Natural killer cell treated with Interleukin-12 subunit alpha and Interleukin-12 subunit beta and Interleukin-15 and Interleukin-18, amount 100 ng/mL, for 72 hours (primary cell): ENCODE results near the gene DCDC2. TPM values are rescaled to one million over a fixed set of nuclear protein-coding genes. Genes with fewer than 3 reads are reported as not detected.
"Not testable (repeated sequence)": the region's sequence is repeated elsewhere in the genome, so short reads cannot be mapped to it uniquely, and the experiment has no call there.

Experiments used
- ATAC-seq, 2 donors: fragments of 150-1000 bp; cut with Tn5 transposase in 1 of 2; sonication (Bioruptor Pico), chemical (Tn5 transposase) in 1 of 2; 2 replicates each; pipeline ENCODE4 v1.10.0; 2021
- DNase-seq: peaks from one replicate; pipeline ENCODE4 v3.0.0; 2022; ENCODE audit warnings: low spot score
- H3K27ac Mint-ChIP-seq, 2 donors: 1 replicate in 1 of 2; 2 replicates in 1 of 2; pipeline ENCODE4 v1.8.0; 2022; ENCODE audit warnings: mixed read lengths in 2 of 2, mild to moderate bottlenecking in 1 of 2, moderate library complexity in 1 of 2
- H3K27me3 Mint-ChIP-seq, 2 donors: 1 replicate in 1 of 2; 2 replicates in 1 of 2; pipeline ENCODE4 v1.8.0; 2022; ENCODE audit warnings: mixed read lengths in 2 of 2
- H3K36me3 Mint-ChIP-seq: one replicate; pipeline ENCODE4 v1.8.0; 2022; ENCODE audit warnings: mixed read lengths
- H3K4me1 Mint-ChIP-seq, 2 donors: 1 replicate in 1 of 2; 2 replicates in 1 of 2; pipeline ENCODE4 v1.8.0; 2022; ENCODE audit warnings: low read depth in 2 of 2, mixed read lengths in 2 of 2, mild to moderate bottlenecking in 1 of 2
- H3K4me3 Mint-ChIP-seq: one replicate; pipeline ENCODE4 v1.8.0; 2022; ENCODE audit warnings: mixed read lengths
- H3K9me3 Mint-ChIP-seq: 2 replicates; pipeline ENCODE4 v1.8.0; 2022; ENCODE audit warnings: mixed read lengths
- total RNA-seq, 2 donors: library from RNA; stranded (reverse); gene quantifications; one replicate each; pipeline ENCODE4 v1.2.3, GENCODE V29; 2022

The DCDC2 gene
- total RNA-seq, 2 donors from 2014 or later, result not detected

DNA sequence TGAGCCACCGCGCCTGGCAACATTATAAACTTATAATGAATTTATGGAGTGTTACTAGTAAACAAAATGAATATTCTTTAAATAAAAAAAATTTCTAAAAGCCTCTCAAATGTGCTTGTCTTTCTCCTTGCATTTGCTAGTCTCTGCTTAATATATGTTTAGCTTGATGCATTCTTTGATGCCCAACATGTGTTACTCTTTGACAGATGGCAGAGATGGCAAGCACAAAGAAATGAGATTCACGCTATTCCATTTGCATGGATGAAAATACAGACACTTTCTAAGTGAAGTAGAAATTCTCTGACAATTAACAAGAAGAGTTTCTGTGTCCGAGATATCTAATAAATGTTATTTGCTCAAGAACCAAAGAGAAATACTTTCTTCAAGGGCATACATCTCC is 30.1 kb downstream of the DCDC2 start:
- Mint-ChIP-seq H3K4me3 (no peak overlapping the region), H3K27ac (no peak overlapping the region)

GRCh38 chr6:24325978-24326377 is 31.9 kb downstream of the DCDC2 start:
- Mint-ChIP-seq H3K27ac (no peak overlapping the region), H3K4me3 (no peak overlapping the region), H3K36me3 (no peaks in the 10 kb centered on the region), H3K4me1 (no peaks in the 10 kb centered on the region), H3K9me3 (no peaks in the 10 kb centered on the region), H3K27me3 (peaks cover 25 to 26% of the 10 kb centered on the region in 2 donors)
- no peak for ATAC-seq
- DNase-seq, result no peak

More for the DNA sequence above, 30.1 kb downstream of the DCDC2 start:
- Mint-ChIP-seq H3K9me3 (no peaks in the 10 kb centered on the region), H3K4me1 (no peaks in the 10 kb centered on the region), H3K36me3 (no peaks in the 10 kb centered on the region), H3K27me3 (peaks cover 16 to 19% of the 10 kb centered on the region in 2 donors)
- ATAC-seq (no peak), DNase-seq (no peak)

DNA sequence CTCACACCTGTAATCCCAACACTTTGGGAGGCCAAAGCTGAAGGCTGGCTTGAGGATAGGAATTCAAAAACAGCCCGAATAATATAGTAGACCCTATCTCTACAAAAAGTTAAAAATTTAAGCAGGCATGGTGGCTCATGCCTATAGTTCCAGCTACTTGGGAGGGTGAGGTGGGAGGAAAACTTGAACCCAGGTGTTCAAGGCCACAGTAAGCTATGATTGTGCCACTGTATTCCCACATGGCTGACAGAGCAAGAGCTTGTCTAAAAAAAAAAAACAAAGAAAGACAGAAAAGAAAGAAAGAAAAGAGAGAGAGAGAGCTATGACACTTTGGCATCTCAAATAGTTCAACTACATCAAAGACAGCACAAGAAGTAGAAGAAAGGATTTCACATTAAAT is 33.2 kb downstream of the DCDC2 start:
- DNase-seq (no peak), ATAC-seq (no peak)
- Mint-ChIP-seq H3K27ac (no peak overlapping the region), H3K4me3 (no peak overlapping the region), H3K27me3 (peaks cover 21 to 29% of the 10 kb centered on the region in 2 donors), H3K4me1 (no peaks in the 10 kb centered on the region), H3K36me3 (no peaks in the 10 kb centered on the region), H3K9me3 (no peaks in the 10 kb centered on the region)

DNA sequence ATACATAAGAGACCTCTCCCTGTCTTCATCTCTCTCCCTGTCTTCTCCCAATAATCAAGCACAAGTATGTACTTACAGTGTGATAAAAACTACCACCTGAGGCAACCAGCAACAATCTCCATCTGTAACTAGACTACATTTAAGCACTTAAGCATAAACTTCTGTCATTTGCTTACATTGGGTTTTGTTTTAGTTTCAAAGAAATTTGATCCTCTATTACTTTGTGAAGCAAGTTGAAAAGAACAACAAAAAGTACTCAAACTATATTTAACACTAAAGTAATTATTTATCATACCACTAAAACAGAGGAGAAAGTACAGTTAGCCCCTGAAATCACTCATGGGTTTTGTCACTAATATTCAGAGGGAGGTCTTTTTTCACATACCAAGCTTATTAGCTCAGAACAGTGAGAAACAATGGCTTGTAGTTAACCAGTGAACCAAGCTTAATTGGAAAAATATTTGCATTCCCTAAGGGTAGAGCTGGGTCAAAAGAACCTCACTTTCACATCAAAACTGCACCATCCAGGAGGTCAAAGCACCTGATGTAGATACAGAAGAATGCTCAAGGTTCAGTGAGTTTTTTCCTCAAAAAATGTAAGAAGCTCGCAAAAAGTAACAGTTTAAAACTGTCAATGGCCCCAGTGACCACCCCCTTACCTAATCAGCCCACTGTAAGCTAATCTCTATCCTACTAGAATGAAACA is 34.1 kb downstream of the DCDC2 start:
- no peaks in the 10 kb centered on the region for H3K36me3 Mint-ChIP-seq
- H3K27me3 Mint-ChIP-seq, result peaks cover 22 to 34% of the 10 kb centered on the region in 2 donors
- DNase-seq (no peak), ATAC-seq (no peak)
- no peaks in the 10 kb centered on the region for H3K4me1 Mint-ChIP-seq
- no peak overlapping the region for H3K4me3 Mint-ChIP-seq
- H3K9me3 Mint-ChIP-seq, result no peaks in the 10 kb centered on the region
- H3K27ac Mint-ChIP-seq, result no peak overlapping the region

- Mint-ChIP-seq H3K27ac (no peak overlapping the region), H3K36me3 (no peaks in the 10 kb centered on the region), H3K9me3 (no peaks in the 10 kb centered on the region), H3K4me3 (no peak overlapping the region), H3K4me1 (no peaks in the 10 kb centered on the region), H3K27me3 (peaks cover 22 to 34% of the 10 kb centered on the region in 2 donors)
- ATAC-seq (no peak), DNase-seq (no peak)
Measured at GRCh38 chr6:24322924-24323323, 34.9 kb downstream of the DCDC2 start.

GRCh38 chr6:24322446-24322845 is 35.4 kb downstream of the DCDC2 start:
- H3K4me1 Mint-ChIP-seq, H3K4me3 Mint-ChIP-seq, H3K27ac Mint-ChIP-seq, DNase-seq, H3K36me3 Mint-ChIP-seq, H3K9me3 Mint-ChIP-seq, ATAC-seq: not testable (repeated sequence)
- peaks cover 22 to 34% of the 10 kb centered on the region in 2 donors for H3K27me3 Mint-ChIP-seq

GRCh38 chr6:24321538-24322162 is 36.2 kb downstream of the DCDC2 start:
- Mint-ChIP-seq H3K36me3 (no peaks in the 10 kb centered on the region), H3K9me3 (no peaks in the 10 kb centered on the region), H3K4me1 (no peaks in the 10 kb centered on the region), H3K27me3 (peaks cover 22 to 34% of the 10 kb centered on the region in 2 donors), H3K4me3 (no peak overlapping the region), H3K27ac (no peak overlapping the region)
- no peak for DNase-seq
- no peak for ATAC-seq

- ATAC-seq (no peak), DNase-seq (no peak)
- Mint-ChIP-seq H3K36me3 (no peaks in the 10 kb centered on the region), H3K4me1 (no peaks in the 10 kb centered on the region), H3K27me3 (peaks cover 14 to 29% of the 10 kb centered on the region in 2 donors), H3K9me3 (peaks cover 3% of the 10 kb centered on the region), H3K4me3 (no peak overlapping the region), H3K27ac (no peak overlapping the region)
Measured at GRCh38 chr6:24313251-24314141, 44.4 kb downstream of the DCDC2 start.

DNA sequence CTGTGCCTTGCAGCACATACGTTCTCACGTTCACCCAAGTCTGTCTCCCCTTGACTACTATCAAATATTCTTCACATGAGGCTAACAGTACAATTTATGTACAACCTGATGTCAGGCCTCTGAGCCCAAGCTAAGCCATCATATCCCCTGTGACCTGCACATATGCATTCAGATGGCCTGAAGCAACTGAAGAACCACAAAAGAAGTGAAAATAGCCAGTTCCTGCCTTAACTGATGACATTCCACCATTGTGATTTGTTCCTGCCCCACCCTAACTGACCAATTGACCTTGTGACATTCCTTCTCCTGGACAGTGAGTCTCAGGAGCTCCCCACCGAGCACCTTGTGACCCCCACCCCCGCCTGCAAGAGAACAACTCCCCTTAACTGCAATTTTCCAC is 46.1 kb downstream of the DCDC2 start:
- not testable (repeated sequence) for H3K4me3 Mint-ChIP-seq, H3K4me1 Mint-ChIP-seq, H3K36me3 Mint-ChIP-seq, ATAC-seq, H3K9me3 Mint-ChIP-seq, DNase-seq, H3K27ac Mint-ChIP-seq
- peaks cover 14 to 29% of the 10 kb centered on the region in 2 donors for H3K27me3 Mint-ChIP-seq

GRCh38 chr6:24307881-24308280 is 50.0 kb downstream of the DCDC2 start:
- ATAC-seq (no peak), DNase-seq (no peak)
- Mint-ChIP-seq H3K36me3 (no peaks in the 10 kb centered on the region), H3K4me3 (no peak overlapping the region), H3K4me1 (no peaks in the 10 kb centered on the region), H3K9me3 (peaks cover 3% of the 10 kb centered on the region), H3K27me3 (peaks cover 14 to 26% of the 10 kb centered on the region in 2 donors), H3K27ac (no peak overlapping the region)

- no peak for ATAC-seq
- Mint-ChIP-seq H3K9me3 (peaks cover 3% of the 10 kb centered on the region), H3K4me3 (no peak overlapping the region), H3K27me3 (peaks cover 17 to 32% of the 10 kb centered on the region in 2 donors), H3K4me1 (no peaks in the 10 kb centered on the region), H3K36me3 (no peaks in the 10 kb centered on the region), H3K27ac (no peak overlapping the region)
- DNase-seq, result no peak
Measured at GRCh38 chr6:24306936-24307335, 50.9 kb downstream of the DCDC2 start.

- Mint-ChIP-seq H3K27me3 (peaks cover 17 to 30% of the 10 kb centered on the region in 2 donors), H3K36me3 (no peaks in the 10 kb centered on the region)
Measured at GRCh38 chr6:24306038-24306437, 51.8 kb downstream of the DCDC2 start.

GRCh38 chr6:24296944-24297343 is 60.9 kb downstream of the DCDC2 start:
- Mint-ChIP-seq H3K36me3 (peaks cover 15% of the 10 kb centered on the region), H3K9me3 (peaks cover 12% of the 10 kb centered on the region)

More at GRCh38 chr6:24306038-24306437, 51.8 kb downstream of the DCDC2 start:
- DNase-seq, result no peak
- Mint-ChIP-seq H3K9me3 (peaks cover 3% of the 10 kb centered on the region), H3K27ac (no peak overlapping the region), H3K4me1 (no peaks in the 10 kb centered on the region), H3K4me3 (no peak overlapping the region)
- no peak for ATAC-seq

DNA sequence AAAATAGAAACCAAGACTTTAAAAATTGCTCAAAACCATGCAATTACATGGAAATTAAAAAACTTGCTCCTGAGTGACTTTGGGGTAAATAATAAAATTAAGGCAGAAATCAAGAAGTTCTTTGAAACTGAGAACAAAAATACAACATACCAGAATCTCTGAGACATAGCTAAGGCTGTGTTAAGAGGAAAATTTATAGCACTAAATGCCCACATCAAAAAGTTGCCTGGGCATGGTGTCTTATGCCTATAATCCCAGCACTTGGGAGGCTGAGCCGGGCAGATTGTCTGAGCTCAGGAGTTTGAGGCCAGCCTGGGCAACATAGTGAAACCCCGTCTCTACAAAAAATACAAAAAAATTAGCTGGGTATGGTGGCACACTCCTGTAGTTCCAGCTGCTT is 64.0 kb downstream of the DCDC2 start:
- H3K27ac Mint-ChIP-seq, H3K4me1 Mint-ChIP-seq, ATAC-seq, H3K4me3 Mint-ChIP-seq, DNase-seq: not testable (repeated sequence)
- peaks cover 12% of the 10 kb centered on the region for H3K9me3 Mint-ChIP-seq
- peaks cover 9 to 30% of the 10 kb centered on the region in 2 donors for H3K27me3 Mint-ChIP-seq
- peaks cover 15% of the 10 kb centered on the region for H3K36me3 Mint-ChIP-seq

More at GRCh38 chr6:24296944-24297343, 60.9 kb downstream of the DCDC2 start:
- Mint-ChIP-seq H3K4me3 (no peak overlapping the region), H3K27me3 (peaks cover 9 to 30% of the 10 kb centered on the region in 2 donors), H3K27ac (no peak overlapping the region), H3K4me1 (no peaks in the 10 kb centered on the region)
- ATAC-seq (no peak), DNase-seq (no peak)
